H1 (cell line): ENCODE results near the gene SPANXN5. TPM values are rescaled to one million over a fixed set of nuclear protein-coding genes. Genes with fewer than 3 reads are reported as not detected.

ENCODE experiments used
- BRCA1 ChIP-seq: IDR thresholded peaks from 2 replicates; pipeline ENCODE4 v1.6.1; 2012; ENCODE audit warnings: low read depth, low read length, improper control_type of control experiment
- CHD7 ChIP-seq: fragments of 300-600 bp; sonication (generic); IDR thresholded peaks from 2 replicates; pipeline ENCODE4 v1.7.1; 2012; ENCODE audit warnings: low read length, moderate library complexity, mild to moderate bottlenecking, inconsistent platforms; ENCODE audit not compliant: insufficient replicate concordance
- MAFK ChIP-seq: IDR thresholded peaks from 2 replicates; pipeline ENCODE4 v1.6.1; 2012; ENCODE audit warnings: low read depth, mild to moderate bottlenecking, improper control_type of control experiment, low read length
- POLR2AphosphoS5 ChIP-seq: IDR thresholded peaks from 2 replicates; pipeline ENCODE4 v1.6.1; 2011; ENCODE audit warnings: low read depth, low read length
- SIN3A ChIP-seq, 2 experiments: IDR thresholded peaks in 1 of 2; conservative IDR thresholded peaks in 1 of 2; 2 replicates each; pipeline ENCODE4 v1.6.1; 2011 to 2012; ENCODE audit warnings: low read length in 2 of 2, improper control_type of control experiment in 1 of 2, low read depth in 1 of 2, mild to moderate bottlenecking in 1 of 2
- SIX5 ChIP-seq: IDR thresholded peaks from 2 replicates; pipeline ENCODE4 v1.6.1; 2011; ENCODE audit warnings: mild to moderate bottlenecking, low read depth, low read length
- SUZ12 ChIP-seq: fragments of 200-600 bp; sonication (generic); IDR thresholded peaks from 2 replicates; pipeline ENCODE4 v1.6.1; 2012; ENCODE audit warnings: mild to moderate bottlenecking, inconsistent platforms, low read length, moderate library complexity, mixed read lengths
- TEAD4 ChIP-seq: IDR thresholded peaks from 2 replicates; pipeline ENCODE4 v1.6.1; 2012; ENCODE audit warnings: low read depth, low read length, inconsistent platforms, mixed read lengths
- ZNF274 ChIP-seq: IDR thresholded peaks from 2 replicates; pipeline ENCODE4 v1.7.0; 2012; ENCODE audit warnings: low read length, borderline replicate concordance; ENCODE audit errors: extremely low read depth
- polyA plus RNA-seq, 7 experiments: library from polyadenylated mRNA; depleted of rRNA in 3 of 7; stranded (reverse) in 5 of 7; unstranded in 2 of 7; fragments of >200 nt in 5 of 7; fragments of 200-250 nt in 2 of 7; gene quantifications; 1 replicate in 5 of 7; 2 replicates in 1 of 7; 4 replicates in 1 of 7; pipeline versions ENCODE4 v1.2.1 to v1.2.3, GENCODE V29; 2011 to 2013; ENCODE audit warnings: missing spikeins in 2 of 7, mixed read lengths in 2 of 7
- total RNA-seq: library from RNA; stranded (reverse); fragmentation: NEBNext Ultra II Directional; extraction: Animal tissue kit (Norgen Biotek cat#: 25700); gene quantifications from 2 replicates; pipeline ENCODE4 v1.2.1, GENCODE V29; 2021

The SPANXN5 gene
- total and polyA plus RNA-seq, 2 of the 8 experiments (the other 6 are each of a cell fraction or from before 2014, with no cell fraction given), result not detected

GRCh38 chrX:52821079-52821760 lies 24.0 kb upstream of the SPANXN5 start (continued):
- TF ChIP-seq ZNF274 (no peak), MAFK (no peak), TEAD4 (no peak), BRCA1 (no peak), POLR2AphosphoS5 (no peak), CHD7 (no peak), SIX5 (no peak), SUZ12 (no peak), SIN3A (conservative IDR thresholded peaks at IDR 0.05 in 1 of 2, IDR thresholded peaks at IDR 0.05 in 1 of 2; ENCODE audit: low read depth in 1 of 2, low read length in 2 of 2) (no peak)
